GM18868 (cell line): ENCODE measurements around the gene ARFRP1.
"Not testable (repeated sequence)": the region's sequence is repeated elsewhere in the genome, so short reads cannot be mapped to it uniquely, and the experiment has no call there.

Source experiments
- ATAC-seq: cut with Tn5 transposase; IDR thresholded peaks from one replicate; pipeline ENCODE4 v1.9.1; 2021; ENCODE audit warnings: mild to moderate bottlenecking, moderate library complexity; ENCODE audit not compliant: unreplicated experiment

The ARFRP1 gene

DNA sequence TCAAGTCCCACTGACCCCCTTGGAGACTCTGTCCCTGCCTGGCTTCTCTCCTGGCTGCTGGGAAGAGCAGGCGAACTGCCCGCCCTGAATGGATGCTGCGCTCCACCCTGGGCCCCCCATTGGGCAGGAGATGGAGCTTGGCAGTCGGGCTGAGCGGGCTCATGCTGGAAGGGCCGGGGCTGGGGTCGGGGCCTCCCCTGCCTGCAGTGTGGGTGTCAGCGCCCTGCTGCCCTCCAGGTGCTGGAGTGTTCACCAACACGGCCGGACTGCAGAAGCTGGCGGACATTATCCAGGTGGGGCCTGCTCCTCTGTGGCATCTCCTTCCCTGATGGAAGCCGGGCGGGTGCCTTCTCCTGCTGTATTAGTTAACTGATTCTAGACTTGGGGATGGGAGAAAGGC lies 27.3 kb downstream of the ARFRP1 start:
- ATAC-seq: no peak

DNA sequence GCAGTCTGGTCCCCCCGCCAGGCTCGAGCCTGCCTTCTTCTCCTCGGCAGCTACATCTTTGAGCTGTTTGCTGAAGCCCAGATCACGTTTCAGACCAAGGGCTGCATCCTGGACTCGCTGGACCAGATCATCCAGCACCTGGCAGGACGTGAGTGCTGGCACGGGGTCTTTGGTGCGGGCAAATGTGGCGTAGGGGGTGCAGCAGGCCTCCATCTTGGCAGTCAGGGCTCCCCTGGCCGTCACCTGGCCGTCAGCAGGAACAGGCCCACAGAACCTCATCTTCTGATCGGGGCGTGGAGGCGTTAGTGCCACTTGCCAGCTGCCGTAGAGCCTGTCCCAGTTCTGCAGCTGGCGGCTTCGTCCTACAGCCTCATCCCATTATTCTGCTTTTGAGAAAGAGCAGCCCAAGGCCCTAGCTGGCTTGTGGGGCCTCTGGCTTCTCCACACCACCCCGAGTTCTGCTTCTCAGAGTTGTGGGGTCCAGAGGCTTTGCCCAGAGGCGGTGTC lies 27.9 kb downstream of the ARFRP1 start:
- no peak for ATAC-seq

DNA sequence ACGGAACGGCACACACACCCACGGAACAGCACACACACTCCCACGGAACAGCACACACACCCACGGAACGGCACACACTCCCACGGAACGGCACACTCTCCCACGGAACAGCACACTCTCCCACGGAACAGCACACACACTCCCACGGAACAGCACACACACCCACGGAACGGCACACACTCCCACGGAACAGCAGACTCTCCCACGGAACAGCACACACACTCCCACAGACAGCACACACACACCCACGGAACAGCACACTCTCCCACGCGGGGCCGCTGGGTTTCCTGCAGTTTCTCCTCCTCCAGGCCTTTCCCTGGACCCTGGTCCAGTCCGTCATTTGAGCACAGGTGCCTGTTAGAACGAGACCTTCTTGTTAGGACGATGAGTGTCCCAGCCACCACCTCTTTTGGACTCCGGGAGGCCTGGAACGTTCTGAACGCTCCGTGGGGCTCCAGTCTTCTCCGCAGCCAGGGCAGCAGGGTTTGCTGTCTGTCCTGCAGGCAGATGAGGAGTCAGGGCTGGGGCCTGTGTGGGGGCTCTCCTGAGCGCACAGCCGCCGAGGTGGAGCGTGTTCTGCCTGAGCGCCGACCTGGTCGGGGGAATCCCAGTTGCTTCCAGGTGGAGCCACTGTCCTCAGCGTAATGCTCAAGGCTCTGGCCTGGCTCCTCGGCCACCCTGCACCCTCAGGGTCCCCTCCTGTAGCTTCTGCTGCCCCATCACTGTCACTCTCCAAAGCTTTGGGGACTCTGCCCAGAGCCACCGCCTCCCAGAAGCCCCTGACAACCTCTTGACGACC lies 28.9 kb downstream of the ARFRP1 start:
- no peak for ATAC-seq

DNA sequence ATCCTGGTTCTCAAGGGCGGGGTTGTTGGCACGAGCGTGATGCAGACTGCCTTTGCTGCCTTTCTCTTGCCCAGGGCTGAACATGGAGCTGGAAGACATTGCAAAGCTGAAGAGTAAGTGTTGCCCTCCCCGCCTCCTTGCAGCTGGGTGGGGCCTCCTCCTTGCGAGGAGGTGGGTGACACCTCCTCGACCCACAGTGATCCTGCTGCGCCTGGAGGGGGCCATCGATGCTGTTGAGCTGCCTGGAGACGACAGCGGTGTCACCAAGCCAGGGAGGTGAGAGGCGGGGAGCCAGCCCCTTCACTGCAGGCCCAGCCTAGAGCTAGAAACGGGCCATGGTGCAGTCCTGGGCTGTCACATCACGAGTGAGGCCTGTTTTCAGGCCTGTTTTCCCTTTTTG lies 29.7 kb downstream of the ARFRP1 start:
- ATAC-seq: no peak

DNA sequence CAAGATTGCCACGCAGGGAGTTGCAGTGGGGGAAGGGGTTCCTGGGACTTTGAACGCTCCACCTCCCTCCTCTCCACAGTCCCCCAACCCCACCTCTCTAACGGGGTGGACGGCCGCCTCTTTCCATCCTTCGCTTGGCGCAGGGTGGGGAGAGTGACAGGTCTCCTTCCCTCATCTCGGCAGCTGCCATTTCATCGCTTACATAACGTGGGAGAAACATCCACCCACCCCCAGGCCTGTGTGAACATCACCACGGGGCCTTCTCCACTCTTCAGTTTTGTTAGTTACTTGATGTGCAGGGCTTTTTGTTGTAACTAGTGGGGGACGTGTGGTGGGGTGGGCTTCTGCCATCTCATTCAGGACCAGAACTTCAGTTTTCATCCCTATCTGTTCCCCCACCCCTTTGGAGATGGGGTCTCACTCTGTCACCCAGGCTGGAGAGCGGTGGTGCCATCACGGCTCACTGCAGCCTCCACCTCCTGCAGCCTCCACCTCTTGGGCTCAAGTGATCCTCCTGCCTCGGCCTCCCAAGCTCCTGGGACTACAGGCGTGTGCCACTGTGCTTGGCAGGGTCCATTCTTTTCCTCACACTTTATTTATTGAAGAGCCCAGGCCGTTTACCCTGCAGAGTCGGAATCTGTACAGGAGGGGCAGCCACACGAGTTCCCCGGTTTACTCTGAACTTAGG lies 32.0 kb downstream of the ARFRP1 start:
- ATAC-seq: no peak

DNA sequence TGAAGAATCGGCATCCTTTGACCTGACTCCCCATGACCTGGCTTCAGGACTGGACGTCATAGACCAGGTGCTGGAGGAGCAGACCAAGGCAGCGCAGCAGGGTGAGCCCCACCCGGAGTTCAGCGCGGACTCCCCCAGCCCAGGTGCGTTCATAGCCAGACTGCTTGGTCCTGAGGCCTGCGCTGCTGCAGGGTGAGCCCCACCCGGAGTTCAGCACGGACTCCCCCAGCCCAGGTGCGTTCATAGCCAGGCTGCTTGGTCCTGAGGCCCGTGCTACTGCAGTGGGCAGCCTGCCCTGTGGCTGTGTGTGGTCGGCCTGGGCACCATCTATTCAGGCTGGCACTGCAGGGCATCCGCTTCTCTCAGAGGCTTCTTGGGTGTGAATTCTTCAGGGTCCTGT lies 33.8 kb downstream of the ARFRP1 start:
- no peak for ATAC-seq

DNA sequence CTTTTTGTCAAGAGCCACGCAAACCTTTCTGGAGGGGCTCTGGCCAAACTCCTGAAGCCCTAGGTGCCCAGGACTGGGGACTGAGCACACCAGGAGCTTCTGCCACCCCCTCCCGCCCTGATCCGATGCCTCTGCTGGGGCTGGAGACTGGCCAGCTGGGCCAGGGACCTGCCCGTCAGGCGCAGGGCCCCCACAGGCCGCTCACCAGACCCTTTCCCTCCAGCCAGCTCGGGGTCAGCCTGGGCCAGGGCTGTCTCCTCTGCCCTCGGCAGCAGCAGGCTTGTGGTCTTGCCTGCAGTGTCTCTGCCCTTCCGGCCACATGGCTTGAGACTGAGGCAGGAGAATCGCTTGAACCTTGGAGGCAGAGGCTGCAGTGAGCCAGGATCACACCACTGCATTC lies 35.1 kb downstream of the ARFRP1 start:
- ATAC-seq: no peak

DNA sequence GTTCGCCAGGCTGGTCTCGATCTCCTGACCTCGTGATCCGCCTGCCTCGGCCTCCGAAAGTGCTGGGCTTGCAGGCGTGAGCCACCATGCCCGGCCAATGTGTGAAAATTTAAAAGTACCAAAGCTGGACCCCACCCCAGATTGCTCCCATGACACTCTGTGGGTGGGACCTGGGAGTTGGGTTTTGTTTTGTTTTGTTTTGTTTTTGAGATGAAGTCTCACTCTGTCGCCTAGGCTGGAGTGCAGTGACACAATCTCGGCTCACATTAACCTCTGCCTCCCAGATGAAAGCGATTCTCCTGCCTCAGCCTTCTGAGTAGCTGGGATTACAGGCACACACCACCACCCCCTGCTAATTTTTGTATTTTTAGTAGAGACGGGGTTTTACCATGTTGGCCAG lies 36.1 kb downstream of the ARFRP1 start:
- ATAC-seq: not testable (repeated sequence)

DNA sequence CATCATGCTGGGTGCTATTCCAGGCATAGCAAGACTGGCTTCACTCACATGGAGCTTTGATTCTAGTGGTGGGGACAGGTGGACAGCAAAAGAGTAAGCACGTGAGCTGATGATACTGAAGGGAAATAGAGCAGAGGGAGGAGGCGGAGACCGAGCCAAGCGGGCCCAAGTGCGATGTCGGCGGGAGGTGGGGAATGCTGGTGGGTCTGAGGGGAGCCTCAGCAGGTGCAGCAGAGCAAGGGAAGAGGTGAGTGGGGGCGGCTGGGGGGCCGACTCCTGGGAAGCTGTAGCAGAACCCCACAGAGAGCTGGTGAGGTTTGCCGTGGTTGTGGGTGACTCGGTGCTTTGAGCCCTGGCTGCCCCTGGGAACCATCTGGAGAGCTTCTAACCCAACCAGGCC lies 39.4 kb downstream of the ARFRP1 start:
- ATAC-seq: no peak

DNA sequence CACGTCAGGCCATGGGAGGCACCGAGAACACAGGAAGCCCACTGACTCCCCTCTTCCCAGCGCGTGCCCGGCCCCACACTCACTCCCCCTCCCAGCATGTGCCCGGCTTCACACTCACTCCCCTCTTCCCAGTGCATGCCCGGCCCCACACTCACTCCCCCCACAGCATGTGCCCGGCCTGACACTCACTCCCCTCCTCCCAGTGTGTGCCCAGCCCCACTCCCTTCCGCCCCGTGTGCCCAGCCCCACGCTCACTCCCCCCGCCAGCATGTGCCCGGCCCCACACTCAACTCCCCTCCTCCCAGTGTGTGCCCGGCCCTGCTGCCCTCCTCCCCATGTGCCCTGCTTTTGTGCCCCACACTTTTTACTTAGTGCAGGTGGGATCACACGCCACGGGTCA lies 39.9 kb downstream of the ARFRP1 start:
- ATAC-seq: no peak

DNA sequence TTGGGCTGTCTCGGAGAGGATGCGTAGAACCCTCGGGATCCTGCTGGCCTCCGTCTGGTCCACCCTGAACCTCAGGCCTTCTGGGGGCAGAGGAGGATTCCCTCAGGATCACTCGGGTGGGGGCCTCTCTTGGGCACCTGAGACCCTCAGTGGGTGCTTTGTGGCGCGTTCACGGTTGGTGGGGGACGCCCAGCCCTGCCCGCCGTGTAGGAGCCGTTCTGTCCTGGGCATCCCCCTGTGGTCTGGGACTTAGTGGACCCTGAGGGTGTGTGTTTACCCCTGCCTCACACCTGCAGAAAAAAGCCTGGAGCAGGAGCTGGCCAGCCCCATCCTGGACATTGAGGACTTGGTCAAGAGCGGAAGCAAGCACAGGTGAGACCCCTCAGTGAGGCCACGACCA lies 42.1 kb downstream of the ARFRP1 start:
- no peak for ATAC-seq

DNA sequence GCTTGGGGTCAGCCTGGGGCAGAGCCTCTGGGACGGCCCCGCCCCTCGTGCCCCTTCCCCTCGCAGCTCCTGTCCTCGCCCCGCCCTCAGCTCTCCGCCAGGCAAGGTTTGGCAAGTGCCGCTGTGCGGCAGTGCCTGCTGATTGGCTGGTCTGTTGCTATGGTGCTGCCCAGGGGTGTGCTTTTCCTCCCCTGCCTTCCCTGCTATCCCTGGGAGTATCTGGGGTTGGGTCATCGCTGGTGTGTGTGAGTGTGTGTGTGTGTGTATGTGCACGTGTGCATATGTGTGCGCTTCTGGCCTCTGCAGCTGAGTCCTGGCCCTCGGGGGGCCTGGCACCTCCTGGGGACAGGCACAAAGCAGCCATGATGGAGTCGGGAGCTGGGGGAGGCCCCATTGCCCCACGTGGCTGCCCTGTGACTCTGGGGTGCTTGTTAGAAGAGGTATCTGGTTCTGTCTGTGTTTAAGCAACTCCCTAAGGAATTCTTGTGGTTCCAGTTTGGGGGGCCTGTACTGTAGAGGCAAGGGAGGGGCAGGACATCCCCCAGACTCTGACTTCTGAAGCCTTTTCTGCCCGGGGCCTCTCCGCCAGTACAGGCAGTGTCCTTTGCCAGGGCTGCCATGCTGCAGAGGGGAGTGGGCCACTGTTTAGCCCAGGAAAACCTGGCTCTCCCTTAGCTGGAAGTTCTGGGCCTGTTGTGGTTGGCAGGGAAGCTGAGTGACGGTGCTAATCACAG lies 42.7 kb downstream of the ARFRP1 start:
- no peak for ATAC-seq

DNA sequence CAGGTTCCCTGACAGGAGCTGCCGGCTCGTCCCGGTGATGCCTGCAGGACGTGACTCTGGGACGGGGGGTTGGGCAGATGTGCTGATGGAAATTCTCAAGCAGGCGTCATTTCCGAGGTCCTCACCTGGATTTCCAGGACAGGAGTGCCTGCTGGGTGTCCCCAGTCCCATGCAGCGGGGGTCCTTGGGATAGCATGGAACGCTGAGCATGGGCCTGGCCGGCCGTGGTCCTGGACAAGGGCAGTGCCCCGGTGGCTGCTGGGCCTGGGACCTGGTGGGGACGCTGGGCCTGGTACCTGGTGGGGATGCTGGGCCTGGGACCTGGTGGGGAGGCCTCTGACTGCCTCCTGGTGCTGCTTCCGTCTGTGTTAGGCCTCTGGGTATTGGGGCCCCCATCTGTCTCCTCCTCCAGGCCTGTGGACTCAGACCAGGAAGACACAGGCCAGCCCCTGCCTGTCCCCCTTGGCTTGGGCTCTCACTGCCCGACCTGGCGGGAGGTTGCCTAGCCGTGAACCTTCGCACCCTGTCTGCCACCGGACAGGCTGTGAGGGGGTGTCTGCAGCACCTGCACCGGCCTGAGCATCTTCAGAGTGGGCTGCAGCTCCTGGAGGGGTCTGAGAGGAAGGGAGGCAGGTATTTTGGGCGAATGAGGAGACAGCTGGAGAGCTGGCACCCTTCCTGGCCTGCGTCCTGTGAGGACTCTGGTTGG lies 43.5 kb downstream of the ARFRP1 start:
- no peak for ATAC-seq

DNA sequence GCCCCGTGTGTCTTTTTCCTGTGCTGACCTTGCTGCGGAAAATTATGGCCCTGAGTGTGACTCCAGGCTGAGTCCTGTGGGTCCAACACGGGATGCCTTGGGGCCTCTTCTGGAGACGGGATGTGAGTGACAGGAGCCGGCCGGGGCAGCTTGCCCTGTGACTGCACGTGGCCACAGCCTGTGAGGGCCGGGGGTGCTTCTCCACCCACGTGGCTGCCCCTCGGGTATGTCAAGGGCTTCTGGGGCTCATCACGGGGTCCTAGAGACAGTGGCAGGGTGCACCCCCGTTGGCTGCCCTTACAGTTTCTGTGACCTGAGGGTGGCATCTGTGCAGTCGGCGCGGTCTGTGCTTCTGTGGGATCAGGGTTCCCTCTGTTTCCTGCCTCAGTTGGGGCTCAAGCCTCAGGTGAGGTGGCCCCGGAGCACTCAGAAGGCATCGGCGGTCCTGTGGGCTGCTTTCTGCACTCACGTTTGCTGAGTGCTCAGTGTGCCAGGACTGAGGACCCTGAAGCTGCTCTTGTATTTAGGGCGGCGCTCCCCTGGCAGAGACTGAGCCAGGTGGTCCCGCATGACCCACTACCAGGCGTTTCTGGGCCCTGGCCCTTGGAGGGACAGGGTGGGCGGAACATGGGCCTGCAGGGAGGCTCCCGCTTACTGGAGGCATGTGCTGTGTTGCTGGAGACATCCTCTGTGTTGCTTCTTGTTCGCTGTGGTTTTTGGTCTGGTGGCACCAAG lies 44.3 kb downstream of the ARFRP1 start:
- ATAC-seq: no peak

DNA sequence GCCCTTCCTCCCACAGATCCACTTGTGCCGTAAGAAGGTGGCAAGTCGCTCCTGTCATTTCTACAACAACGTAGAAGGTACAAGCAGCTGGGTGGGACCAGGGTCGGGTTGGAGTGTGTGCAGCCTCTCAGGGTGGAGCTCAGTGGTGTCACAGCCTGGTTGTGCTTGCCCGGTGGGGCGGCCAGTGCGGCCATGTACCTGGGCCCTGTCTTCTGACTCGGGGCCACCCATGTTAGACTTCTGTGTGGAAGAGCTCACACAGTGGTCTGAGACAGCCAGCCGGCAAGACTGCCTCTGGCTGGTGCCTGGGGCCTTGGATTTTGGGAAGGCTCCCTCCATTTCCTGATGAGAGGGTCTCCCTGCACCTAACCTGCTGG lies 45.0 kb downstream of the ARFRP1 start:
- ATAC-seq: no peak

DNA sequence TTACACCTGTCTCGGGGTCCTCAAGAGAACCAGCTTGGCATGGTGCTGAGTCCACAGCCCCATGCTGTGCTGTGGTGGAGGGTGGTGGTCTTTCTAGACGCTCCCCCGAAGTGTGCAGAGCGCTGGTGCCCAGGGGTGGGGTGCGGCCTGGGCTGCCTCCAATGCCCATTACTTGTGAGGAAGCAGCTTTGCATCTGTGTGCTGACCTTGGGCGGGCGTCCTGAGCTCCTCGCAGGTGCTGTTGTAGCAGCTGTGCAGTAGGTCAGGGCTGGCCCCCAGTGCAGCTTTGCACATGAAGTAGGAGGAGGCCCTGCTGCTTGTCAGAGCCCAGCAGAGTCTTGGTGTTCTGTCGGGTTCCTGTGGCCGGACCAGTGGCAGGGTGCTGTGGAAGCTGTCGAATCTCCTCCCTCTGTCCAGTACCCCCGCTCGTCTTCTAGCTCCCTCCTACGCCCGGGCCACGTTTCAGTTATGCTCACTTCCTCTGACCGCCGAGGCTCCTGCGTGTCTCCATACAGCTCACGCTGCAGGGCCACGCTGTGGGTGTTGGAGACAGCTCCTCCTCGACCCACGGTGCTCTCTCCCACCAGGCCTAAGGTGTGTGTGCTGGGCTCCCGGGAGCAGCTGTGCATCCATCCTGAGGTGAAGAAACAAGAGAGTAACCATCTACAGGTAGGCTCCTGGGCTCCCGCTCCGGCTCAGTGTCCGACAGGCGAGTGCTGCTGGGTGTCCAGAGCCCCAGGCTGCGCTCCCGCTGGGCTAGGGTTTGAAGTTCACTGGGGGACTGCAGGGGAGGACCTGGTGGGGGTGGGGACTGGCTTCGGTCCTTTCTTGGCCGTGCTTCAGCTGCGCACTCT lies 45.6 kb downstream of the ARFRP1 start:
- ATAC-seq: no peak

DNA sequence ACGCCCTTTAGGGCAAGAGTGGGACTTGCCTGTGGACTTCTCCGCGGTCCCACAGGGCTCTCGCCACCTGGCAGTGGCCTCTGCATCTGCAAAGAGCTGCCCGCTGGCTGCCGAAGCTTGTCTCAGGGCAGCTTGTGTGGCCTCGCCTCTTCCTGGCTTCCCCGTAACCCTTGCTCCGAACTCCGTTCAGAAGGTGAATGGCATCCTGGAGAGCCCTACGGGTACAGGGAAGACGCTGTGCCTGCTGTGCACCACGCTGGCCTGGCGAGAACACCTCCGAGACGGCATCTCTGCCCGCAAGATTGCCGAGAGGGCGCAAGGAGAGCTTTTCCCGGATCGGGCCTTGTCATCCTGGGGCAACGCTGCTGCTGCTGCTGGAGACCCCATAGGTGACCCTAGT lies 46.7 kb downstream of the ARFRP1 start:
- ATAC-seq: no peak

DNA sequence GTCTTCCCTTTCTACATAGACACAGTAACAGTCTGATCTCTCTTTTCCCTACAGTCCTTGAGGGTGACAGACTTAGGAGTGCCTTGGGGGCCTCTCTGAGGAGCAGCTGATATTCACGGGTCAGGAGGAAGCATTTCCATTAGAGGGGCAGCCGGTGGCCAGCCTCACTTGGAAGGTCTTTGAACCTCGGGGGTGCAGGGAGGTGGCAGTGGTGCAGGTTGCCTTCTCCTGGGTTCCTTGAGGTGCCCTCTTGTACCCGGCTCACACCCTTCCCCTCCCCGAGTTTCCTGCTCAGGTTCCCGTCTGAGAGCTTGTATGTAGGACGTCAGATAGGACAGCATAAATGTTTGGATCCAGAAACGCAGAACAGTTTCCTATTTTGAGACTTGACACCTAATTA lies 47.2 kb downstream of the ARFRP1 start:
- no peak for ATAC-seq

DNA sequence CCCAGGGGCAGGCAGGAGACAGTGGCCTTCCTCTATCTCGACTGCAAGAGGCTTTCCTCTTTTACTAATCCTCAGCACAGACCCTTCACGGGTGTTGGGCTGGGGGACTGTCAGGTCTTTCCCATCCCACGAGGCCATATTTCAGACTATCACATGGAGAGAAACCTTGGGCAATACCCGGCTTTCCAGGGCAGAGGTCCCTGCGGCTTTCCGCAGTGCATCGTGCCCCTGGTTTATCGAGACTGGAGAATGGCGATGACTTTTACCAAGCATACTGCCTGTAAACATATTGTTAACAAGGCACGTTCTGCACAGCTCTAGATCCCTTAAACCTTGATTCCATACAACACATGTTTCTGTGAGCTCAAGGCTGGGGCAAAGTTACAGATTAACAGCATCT lies 47.6 kb downstream of the ARFRP1 start:
- not testable (repeated sequence) for ATAC-seq

DNA sequence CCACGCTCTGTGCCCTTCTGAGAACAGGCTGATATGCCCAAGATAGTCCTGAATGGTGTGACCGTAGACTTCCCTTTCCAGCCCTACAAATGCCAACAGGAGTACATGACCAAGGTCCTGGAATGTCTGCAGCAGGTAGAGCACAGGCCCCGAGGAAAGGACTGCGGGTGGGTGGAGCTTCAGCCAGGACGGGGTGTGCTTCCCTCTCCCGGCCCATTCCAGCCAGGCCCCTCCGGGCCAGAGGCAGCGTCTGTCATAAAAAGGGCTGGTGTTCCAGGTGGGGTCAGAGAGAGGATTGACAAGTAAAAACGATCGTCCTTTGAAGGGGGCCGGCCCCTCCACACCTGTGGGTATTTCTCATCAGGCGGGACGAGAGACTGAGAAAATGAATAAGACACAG lies 48.4 kb downstream of the ARFRP1 start:
- no peak for ATAC-seq
